ENCODE data around the gene ZDHHC11B.

DNA sequence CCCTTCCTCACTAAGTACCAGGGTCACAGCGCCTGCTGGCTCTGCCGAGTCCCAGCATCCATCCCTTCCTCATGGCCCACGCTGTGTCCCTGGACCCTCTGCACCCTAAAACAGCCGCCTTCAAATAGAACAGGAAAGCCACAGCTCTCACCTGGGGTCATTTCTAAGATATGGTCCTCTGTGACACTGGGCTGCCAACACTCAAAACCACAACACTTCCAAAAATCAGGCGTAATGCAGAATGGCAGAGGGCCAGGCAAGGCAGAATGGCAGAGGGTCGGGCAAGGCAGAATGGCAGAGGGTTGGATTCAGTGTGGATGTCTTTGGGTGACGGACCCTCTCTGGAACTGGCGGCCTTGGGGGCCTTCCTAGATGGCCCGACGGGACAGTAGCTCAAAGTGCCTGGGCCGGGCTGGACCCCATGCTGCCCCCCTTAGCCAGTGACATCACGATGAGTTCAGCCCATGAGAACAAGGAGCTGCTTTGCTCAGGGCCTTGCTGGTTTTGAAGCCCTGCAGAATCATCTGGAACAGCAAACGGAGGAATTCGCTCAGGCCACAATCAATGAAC, 35.3 kb downstream of the ZDHHC11B start:
- no peak for TF ChIP-seq ZNF350 (tag by site-specific recombination; IDR thresholded peaks at IDR 0.05)
- no peak for TF ChIP-seq ZNF530 (tag by site-specific recombination; IDR thresholded peaks at IDR 0.05; ENCODE audit: low read depth)
- TF ChIP-seq ZNF768 (tag by site-specific recombination; IDR thresholded peaks at IDR 0.05) = no peak
